Erythroblast (primary cell): ENCODE results near the gene CACNA2D2.

Experiments used
- GATA1 ChIP-seq: IDR thresholded peaks from 2 replicates; pipeline ENCODE4 v1.6.1; 2011; ENCODE audit warnings: low read depth, mild to moderate bottlenecking, control low read depth, low read length, moderate library complexity
- POLR2A ChIP-seq: IDR thresholded peaks from 2 replicates; pipeline ENCODE4 v1.6.1; 2011; ENCODE audit warnings: mild to moderate bottlenecking, low read length

DNA sequence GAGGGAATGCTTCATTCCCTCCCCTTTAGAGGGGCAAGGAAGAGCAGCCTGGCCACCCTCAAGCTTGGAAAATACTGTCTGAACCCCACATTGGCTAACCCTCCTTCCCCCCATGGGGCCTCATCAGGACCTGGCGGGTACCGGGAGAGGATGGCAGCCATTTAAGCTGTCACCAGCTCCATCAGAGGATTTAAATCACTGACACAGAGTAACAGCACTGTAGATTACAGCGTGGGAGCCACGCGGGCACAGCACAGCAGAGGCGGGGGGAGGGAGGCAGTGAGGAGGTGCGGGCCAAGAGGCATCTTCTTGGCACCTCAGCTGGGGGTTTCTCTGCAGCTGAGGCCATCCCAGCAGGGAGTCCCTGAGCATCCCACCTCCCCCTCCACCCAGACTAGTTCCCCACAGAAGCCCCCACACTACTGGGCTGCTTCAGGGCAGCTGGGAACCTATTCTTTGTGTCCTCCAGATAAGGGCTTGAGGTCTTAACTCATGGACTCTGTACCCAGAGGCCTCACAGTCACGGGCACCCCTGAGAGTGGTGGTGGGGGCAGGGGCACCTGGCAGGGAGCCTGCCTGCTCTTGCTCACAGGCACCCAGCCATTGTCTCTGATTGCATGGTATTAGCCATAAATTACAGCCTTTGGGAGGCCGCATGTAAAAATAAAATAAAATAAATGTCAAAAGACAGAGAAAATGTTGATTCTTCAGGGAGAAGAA lies 21.9 kb upstream of the CACNA2D2 start:
- no peak for TF ChIP-seq POLR2A
- TF ChIP-seq GATA1, result no peak
